Measurements from ENCODE around the gene MTARC1. TPM values are rescaled to one million over a fixed set of nuclear protein-coding genes. Genes with fewer than 3 reads are reported as not detected.

MTARC1 gene
- total and polyA plus RNA-seq, 11 donors, result 2.3 to 22.8 (median 6.4) TPM

DNA sequence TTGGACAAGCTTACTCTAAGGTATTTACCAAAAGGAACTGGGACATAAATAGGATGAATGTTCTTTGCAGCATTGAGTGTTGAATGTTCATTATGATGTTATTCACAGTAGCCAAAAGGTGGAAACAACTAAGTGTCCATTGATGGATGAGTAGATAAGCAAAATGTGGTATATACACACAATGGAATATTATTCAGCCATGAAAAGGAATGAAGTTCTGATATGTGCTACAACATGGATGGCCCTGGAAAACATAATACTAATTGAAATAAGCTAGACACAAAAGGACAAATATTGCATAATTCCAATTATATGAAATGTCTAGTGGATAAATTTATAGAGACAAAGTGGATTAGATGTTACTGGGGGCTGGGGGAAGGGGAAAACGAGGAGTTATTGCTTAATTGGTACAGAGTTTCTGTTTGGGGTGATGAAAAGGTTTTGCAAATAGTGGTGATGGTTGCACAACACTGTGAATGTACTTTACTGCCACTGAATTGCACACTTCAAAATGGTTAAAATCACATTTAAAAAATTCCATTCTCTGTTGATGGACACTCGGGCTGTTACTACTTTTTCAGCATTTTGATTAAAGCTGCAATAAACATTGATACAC is 2.9 kb downstream of the MTARC1 start:
- DNase-seq (no peak), ATAC-seq (no peak)
- H3K4me3 ChIP-seq, result no peak overlapping the region
- peaks cover 0 to 6% (median 0%) of the 10 kb centered on the region in 9 donors for H3K36me3 ChIP-seq
- WGBS, 4 donors, result 86 to 96% (median 92%) methylated on average over 2 of the region's 2 CpGs
- no peaks in the 10 kb centered on the region for H3K9me3 ChIP-seq
- H3K27me3 ChIP-seq, result peaks cover 0 to 9% (median 0%) of the 10 kb centered on the region in 9 donors
- TF ChIP-seq, protein P1, sequence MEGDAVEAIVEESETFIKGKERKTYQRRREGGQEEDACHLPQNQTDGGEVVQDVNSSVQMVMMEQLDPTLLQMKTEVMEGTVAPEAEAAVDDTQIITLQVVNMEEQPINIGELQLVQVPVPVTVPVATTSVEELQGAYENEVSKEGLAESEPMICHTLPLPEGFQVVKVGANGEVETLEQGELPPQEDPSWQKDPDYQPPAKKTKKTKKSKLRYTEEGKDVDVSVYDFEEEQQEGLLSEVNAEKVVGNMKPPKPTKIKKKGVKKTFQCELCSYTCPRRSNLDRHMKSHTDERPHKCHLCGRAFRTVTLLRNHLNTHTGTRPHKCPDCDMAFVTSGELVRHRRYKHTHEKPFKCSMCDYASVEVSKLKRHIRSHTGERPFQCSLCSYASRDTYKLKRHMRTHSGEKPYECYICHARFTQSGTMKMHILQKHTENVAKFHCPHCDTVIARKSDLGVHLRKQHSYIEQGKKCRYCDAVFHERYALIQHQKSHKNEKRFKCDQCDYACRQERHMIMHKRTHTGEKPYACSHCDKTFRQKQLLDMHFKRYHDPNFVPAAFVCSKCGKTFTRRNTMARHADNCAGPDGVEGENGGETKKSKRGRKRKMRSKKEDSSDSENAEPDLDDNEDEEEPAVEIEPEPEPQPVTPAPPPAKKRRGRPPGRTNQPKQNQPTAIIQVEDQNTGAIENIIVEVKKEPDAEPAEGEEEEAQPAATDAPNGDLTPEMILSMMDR (IDR thresholded peaks at IDR 0.05), result no peak
- no peak for TF ChIP-seq POLR2A (IDR thresholded peaks at IDR 0.05)
- intact Hi-C loops (cut with DNase I), result loop anchor here in 1 of 10 donors (10.0 kb wide), 1 partner anchor 495 kb away; no protein-coding TSS in a partner anchor
- peaks cover 0 to 46% (median 25%) of the 10 kb centered on the region in 12 donors for H3K4me1 ChIP-seq
- H3K27ac ChIP-seq, result no peak overlapping the region

DNA sequence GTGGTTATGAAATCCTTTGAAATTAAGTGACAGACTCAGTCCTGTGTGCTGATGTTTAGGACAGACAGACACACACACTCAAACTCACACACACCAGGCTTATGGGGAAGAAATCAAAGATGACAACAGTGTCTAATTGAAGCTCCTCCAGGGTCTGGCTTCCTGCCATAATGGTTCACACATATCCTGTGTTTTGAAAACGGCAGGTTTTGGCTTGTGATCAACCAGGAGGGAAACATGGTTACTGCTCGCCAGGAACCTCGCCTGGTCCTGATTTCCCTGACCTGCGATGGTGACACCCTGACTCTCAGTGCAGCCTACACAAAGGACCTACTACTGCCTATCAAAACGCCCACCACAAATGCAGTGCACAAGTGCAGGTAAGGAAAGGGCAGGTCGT is 4.6 kb downstream of the MTARC1 start:
- ATAC-seq, result peak in 1 of 4 donors; percentile 20
- DNase-seq, result peak in 3 of 5 donors; percentile 31 to 48 (median 43)
- Histone ChIP-seq H3K27ac (peak overlapping the region in 9 of 12 donors; percentile 18 to 54 (median 34)), H3K36me3 (peaks cover 0 to 4% (median 0%) of the 10 kb centered on the region in 9 donors), H3K9me3 (no peaks in the 10 kb centered on the region), H3K4me1 (peaks cover 0 to 41% (median 20%) of the 10 kb centered on the region in 12 donors), H3K4me3 (no peak overlapping the region), H3K27me3 (peaks cover 0 to 6% (median 0%) of the 10 kb centered on the region in 9 donors)
- 38 to 55% (median 46%) methylated on average over 6 of the region's 6 CpGs for WGBS, 4 donors
- TF ChIP-seq, protein P1 (IDR thresholded peaks at IDR 0.05), result no peak
- TF ChIP-seq POLR2A (IDR thresholded peaks at IDR 0.05), result no peak
- intact Hi-C loops (cut with DNase I), result loop anchor here in 1 of 10 donors (10.0 kb wide), 1 partner anchor 496 kb away; no protein-coding TSS in a partner anchor

DNA sequence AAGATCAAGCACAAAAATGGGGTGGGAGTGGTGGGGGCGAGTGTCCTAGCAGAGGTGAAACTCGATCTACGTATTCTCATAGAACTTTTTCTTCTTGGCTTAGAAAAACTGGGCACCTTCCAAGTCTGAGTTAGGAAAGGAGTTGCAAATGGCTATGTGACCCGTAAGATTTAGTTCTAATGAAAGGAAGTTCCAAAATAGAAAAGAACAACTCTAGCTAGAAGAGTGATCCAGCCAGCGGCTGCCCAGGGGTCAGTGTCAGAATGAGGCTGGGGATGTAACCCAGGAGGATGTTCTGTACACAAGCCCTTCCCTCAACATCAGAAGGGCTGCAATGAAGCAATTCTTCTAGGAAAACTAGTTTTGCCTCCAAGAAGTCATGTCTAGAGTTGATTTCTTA is 5.2 kb downstream of the MTARC1 start:
- Histone ChIP-seq H3K4me3 (no peak overlapping the region), H3K27ac (peak overlapping the region in 10 of 12 donors; percentile 18 to 54 (median 32)), H3K27me3 (peaks cover 0 to 5% (median 0%) of the 10 kb centered on the region in 9 donors), H3K36me3 (peaks cover 0 to 7% (median 0%) of the 10 kb centered on the region in 9 donors), H3K9me3 (no peaks in the 10 kb centered on the region), H3K4me1 (peaks cover 0 to 40% (median 18%) of the 10 kb centered on the region in 12 donors)
- ATAC-seq (peak; percentile 18 to 79 (median 54)), DNase-seq (peak in 1 of 5 donors; percentile 36)
- TF ChIP-seq, protein P1 (IDR thresholded peaks at IDR 0.05), result no peak
- intact Hi-C loops (cut with DNase I), result loop anchor here in 1 of 10 donors (10.0 kb wide), 1 partner anchor 497 kb away; no protein-coding TSS in a partner anchor
- WGBS, 4 donors, result 29 to 48% (median 39%) methylated on average over 5 of the region's 5 CpGs

DNA sequence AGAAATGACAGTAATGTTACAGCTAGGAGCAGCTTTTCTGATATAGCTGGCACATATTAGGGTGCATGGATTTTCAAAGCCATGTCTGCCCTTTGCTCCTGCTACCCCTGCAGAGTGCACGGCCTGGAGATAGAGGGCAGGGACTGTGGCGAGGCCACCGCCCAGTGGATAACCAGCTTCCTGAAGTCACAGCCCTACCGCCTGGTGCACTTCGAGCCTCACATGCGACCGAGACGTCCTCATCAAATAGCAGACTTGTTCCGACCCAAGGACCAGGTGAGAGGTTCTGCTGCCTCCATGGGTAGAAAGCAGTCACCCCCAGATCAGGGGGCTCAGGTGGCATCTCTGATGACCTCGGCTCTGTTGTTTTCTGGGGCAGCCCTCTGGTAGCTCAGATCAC is 9.8 kb downstream of the MTARC1 start:
- peaks cover 0 to 33% (median 6%) of the 10 kb centered on the region in 12 donors for H3K4me1 ChIP-seq
- H3K27ac ChIP-seq, result peak overlapping the region in 1 of 12 donors; percentile 73
- H3K4me3 ChIP-seq, result no peak overlapping the region
- no peaks in the 10 kb centered on the region for H3K9me3 ChIP-seq
- ATAC-seq (peak in 1 of 4 donors; percentile 67), DNase-seq (no peak)
- WGBS, 4 donors, result 74 to 97% (median 87%) methylated on average over 9 to 10 of the region's 10 CpGs
- TF ChIP-seq, protein P1 (IDR thresholded peaks at IDR 0.05), result no peak
- no peak for TF ChIP-seq POLR2A (IDR thresholded peaks at IDR 0.05)
- intact Hi-C loops (cut with DNase I), result loop anchor here in 1 of 10 donors (10.0 kb wide), 1 partner anchor 502 kb away; no protein-coding TSS in a partner anchor
- peaks cover 0 to 37% (median 8%) of the 10 kb centered on the region in 9 donors for H3K36me3 ChIP-seq
- H3K27me3 ChIP-seq, result no peaks in the 10 kb centered on the region

Measured in heart left ventricle (tissue), 16 donors.